ENCODE results near the gene HSPB6.

HSPB6 gene

GRCh38 chr19:35793381-35794165 is 36.7 kb upstream of the HSPB6 start:
- H3K27ac ChIP-seq, result no peak overlapping the region
- TF ChIP-seq ZFX (IDR thresholded peaks at IDR 0.05; ENCODE audit: borderline replicate concordance), result no peak
- no peak for TF ChIP-seq CTCF (IDR thresholded peaks at IDR 0.05)

DNA sequence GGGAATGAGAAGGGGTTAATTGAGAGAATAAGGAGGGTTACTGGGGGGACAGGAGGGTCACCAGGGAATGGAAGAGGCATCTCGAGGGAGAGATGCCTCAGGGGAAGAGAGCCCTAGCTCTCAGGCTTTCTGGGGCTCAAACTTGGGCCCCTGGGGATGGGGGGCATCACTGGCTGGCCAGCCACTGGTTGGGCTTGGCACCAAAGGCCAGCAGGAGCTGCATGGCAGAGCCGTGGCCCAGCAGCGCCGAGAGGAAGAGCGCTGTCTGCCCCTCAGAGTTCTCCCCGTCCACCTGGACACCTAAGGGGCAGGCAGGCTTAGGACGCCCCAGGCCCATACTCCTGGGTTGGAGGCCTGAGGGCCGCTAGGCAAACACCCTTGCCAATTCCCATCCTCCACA is 36.1 kb upstream of the HSPB6 start:
- H3K27ac ChIP-seq, result no peak overlapping the region
- TF ChIP-seq ZFX (IDR thresholded peaks at IDR 0.05; ENCODE audit: borderline replicate concordance) (no peak), CTCF (IDR thresholded peaks at IDR 0.05) (no peak)

DNA sequence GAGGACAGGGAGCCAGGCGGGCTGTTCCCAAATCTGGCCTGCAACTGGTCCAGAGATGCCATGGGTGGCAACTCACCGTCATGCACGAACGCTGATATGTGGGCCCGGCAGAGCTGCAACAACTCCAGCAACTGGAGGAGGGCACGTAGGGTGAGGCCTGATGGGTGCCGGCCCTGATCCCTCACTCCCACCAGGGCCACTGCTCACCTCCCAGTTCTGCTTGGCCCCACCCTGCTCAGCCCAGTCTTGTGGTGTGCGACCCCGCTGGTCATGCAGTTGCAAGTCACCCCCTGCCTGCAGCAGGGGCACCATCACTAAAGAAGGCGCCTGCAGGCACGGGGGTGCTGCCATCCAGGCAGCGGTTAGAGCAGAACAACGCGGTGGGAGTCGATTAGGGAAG is 35.5 kb upstream of the HSPB6 start:
- TF ChIP-seq CTCF (IDR thresholded peaks at IDR 0.05) (no peak), ZFX (IDR thresholded peaks at IDR 0.05; ENCODE audit: borderline replicate concordance) (no peak)
- no peak overlapping the region for H3K27ac ChIP-seq

DNA sequence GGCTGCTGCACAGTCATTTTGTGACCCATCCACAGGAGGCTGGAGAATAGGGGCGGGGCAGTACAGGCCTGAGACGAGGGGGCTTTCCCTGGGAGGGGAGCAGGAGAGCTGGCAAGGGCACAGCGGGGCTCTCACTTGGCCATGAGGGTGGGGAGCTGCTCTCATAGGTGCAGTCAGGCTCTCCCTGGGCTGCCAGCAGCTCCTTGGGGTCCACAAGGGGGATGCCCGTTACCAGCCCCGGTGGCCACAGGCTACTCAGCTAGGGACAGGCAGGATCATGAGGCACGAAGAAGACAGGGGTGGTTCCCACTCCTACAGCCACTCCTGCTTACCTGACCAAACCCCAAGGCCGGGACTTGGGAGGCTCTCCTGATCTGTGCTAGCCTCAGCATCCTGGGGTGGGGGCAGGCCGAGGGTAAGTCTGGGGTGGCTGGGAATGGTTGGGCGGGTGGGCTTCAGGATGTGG is 35.0 kb upstream of the HSPB6 start:
- H3K27ac ChIP-seq, result no peak overlapping the region
- TF ChIP-seq CTCF (IDR thresholded peaks at IDR 0.05), result no peak
- no peak for TF ChIP-seq ZFX (IDR thresholded peaks at IDR 0.05; ENCODE audit: borderline replicate concordance)

DNA sequence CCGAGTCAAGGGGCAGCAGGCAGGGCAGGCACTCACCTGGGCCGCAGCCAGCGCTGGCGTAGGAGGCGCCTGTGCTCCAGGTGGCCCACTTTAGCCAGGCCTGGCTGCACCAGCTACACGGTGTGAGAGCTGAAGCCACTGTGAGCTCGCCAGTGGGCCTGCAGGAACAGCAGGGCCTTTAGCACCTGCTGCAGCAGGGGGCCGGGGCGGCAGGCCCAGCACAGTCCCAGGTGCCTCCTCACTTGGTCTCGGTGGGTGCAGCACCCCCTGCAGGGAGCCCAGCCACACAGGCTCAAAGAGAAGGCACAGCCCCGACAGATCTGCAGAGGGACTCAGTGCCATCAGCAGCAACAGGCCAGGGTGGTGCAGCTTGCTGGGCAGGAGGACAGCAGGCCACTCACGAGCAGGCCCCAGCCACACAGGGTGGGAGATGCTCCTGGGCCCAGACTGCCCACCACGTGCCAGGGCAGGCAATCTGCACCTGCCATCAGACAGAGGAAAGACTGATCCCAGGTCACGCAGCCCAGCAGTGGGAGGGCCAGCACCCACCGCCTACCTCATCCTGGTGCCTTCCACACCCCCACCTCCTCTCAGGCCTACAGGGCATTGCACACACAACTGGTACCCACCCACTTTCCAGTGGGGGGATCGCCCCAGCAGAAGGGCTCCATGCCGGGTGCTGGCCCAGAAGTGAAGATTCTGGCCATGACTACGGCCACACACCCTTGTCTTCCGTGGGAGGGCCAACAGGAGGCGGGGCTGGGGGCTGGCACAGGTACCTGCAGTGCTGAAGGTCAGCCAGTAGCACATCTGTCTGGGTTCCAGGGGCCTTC is 34.4 kb upstream of the HSPB6 start:
- TF ChIP-seq CTCF (IDR thresholded peaks at IDR 0.05) (no peak), ZFX (IDR thresholded peaks at IDR 0.05; ENCODE audit: borderline replicate concordance) (no peak)
- no peak overlapping the region for H3K27ac ChIP-seq

DNA sequence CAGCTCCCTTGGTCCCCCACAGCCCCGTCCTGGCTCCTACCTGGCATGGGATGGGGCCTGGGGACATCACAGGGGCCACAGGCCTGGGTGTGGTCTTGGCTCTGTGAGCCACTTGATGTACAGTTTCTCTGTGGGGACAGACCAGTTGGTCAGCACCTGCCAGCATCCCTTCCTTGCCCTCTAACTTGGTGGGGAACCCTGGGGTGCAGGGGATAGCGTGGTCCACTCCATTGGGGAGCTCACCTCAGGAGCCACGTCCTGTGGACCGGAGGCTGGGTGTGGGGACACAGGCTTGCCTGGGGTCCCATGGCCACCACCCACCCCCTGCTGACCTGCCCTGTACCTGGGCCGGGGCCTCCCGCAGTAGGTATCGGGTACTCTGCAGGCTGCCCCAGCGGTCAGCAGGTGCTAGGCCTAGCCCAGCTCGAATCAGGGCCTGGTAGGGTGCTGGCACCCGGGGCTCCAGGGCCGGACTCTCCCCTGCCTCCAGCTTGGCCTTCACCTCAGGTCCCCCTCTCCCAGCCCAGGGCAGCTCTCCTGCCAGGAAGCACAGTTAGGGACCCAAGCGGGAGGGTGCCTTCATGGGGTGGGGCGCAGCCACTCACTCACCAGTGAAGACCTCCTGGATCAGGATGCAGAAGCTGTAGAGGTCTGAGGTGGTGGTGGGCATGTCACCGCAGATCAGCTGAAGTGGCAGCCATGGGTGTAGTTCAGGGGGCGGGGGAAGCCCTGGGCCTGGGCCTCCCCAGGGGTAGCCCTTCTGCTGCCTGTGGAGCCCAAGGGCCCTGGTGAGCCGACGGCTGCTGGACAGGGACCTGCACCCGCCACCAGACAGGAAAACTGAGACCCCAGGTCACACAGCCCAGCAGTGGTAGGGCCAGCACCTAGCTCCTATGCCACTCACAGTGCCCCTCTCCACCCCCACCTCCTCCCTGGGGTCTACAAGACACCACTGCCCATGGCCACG is 33.4 kb upstream of the HSPB6 start:
- no peak overlapping the region for H3K27ac ChIP-seq
- TF ChIP-seq CTCF (IDR thresholded peaks at IDR 0.05), result no peak
